ENCODE data around the gene UGT1A7. TPM values are rescaled to one million over a fixed set of nuclear protein-coding genes. Genes with fewer than 3 reads are reported as not detected.

UGT1A7 gene
- polyA plus RNA-seq, 1 donor from 2014 or later: not detected

DNA sequence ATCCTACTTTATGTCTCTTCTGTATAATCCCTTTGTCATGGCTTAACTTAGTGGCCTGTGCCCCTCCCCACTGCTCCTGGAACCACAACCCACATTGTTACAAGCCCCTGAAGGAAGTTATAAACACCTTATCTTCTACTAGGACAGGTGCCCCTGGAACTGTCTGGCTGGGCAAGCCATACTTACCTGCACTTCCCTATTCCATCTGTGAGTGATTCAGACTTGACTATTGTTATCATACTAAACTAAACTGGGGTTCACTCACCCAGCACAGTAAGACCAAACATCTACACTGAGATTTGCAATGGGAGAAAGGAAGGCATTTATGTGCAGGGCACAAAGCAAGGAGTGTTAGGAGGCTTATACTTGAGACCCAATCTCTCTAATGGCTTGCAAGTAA is 7.3 kb downstream of the UGT1A7 start:
- no peaks in the 10 kb centered on the region for H3K36me3 ChIP-seq (ENCODE audit: insufficient read depth, low read length)
- H3K4me2 ChIP-seq (ENCODE audit: low read length): no peak overlapping the region
- no peaks in the 10 kb centered on the region for H3K9me3 ChIP-seq (ENCODE audit: low read length)
- no peak overlapping the region for H3K9ac ChIP-seq (ENCODE audit: low read length)
- no peaks in the 10 kb centered on the region for H3F3A ChIP-seq (ENCODE audit: insufficient read depth, low read length, poor library complexity, severe bottlenecking)
- no peaks in the 10 kb centered on the region for H3K9me2 ChIP-seq (ENCODE audit: insufficient read depth, low read length)
- TF ChIP-seq, protein P1, sequence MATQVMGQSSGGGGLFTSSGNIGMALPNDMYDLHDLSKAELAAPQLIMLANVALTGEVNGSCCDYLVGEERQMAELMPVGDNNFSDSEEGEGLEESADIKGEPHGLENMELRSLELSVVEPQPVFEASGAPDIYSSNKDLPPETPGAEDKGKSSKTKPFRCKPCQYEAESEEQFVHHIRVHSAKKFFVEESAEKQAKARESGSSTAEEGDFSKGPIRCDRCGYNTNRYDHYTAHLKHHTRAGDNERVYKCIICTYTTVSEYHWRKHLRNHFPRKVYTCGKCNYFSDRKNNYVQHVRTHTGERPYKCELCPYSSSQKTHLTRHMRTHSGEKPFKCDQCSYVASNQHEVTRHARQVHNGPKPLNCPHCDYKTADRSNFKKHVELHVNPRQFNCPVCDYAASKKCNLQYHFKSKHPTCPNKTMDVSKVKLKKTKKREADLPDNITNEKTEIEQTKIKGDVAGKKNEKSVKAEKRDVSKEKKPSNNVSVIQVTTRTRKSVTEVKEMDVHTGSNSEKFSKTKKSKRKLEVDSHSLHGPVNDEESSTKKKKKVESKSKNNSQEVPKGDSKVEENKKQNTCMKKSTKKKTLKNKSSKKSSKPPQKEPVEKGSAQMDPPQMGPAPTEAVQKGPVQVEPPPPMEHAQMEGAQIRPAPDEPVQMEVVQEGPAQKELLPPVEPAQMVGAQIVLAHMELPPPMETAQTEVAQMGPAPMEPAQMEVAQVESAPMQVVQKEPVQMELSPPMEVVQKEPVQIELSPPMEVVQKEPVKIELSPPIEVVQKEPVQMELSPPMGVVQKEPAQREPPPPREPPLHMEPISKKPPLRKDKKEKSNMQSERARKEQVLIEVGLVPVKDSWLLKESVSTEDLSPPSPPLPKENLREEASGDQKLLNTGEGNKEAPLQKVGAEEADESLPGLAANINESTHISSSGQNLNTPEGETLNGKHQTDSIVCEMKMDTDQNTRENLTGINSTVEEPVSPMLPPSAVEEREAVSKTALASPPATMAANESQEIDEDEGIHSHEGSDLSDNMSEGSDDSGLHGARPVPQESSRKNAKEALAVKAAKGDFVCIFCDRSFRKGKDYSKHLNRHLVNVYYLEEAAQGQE (IDR thresholded peaks at IDR 0.05; ENCODE audit: borderline replicate concordance): no peak
- no peak for TF ChIP-seq POLR2AphosphoS5 (IDR thresholded peaks at IDR 0.05)
- TF ChIP-seq MXI1 (conservative IDR thresholded peaks at IDR 0.05; ENCODE audit: poor library complexity, severe bottlenecking): no peak
- no peak for TF ChIP-seq EZH2 (IDR thresholded peaks at IDR 0.05; ENCODE audit: borderline replicate concordance, insufficient read depth, low read length, poor library complexity, severe bottlenecking)
- TF ChIP-seq RAD21 (conservative IDR thresholded peaks at IDR 0.05): no peak
- TF ChIP-seq SMC3 (conservative IDR thresholded peaks at IDR 0.05; ENCODE audit: poor library complexity): no peak
- TF ChIP-seq, protein P2, sequence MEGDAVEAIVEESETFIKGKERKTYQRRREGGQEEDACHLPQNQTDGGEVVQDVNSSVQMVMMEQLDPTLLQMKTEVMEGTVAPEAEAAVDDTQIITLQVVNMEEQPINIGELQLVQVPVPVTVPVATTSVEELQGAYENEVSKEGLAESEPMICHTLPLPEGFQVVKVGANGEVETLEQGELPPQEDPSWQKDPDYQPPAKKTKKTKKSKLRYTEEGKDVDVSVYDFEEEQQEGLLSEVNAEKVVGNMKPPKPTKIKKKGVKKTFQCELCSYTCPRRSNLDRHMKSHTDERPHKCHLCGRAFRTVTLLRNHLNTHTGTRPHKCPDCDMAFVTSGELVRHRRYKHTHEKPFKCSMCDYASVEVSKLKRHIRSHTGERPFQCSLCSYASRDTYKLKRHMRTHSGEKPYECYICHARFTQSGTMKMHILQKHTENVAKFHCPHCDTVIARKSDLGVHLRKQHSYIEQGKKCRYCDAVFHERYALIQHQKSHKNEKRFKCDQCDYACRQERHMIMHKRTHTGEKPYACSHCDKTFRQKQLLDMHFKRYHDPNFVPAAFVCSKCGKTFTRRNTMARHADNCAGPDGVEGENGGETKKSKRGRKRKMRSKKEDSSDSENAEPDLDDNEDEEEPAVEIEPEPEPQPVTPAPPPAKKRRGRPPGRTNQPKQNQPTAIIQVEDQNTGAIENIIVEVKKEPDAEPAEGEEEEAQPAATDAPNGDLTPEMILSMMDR (IDR thresholded peaks at IDR 0.05; ENCODE audit: poor library complexity, severe bottlenecking): no peak
- TF ChIP-seq EP300 (conservative IDR thresholded peaks at IDR 0.05; ENCODE audit: poor library complexity, severe bottlenecking): no peak
- no peak for TF ChIP-seq TAF1 (IDR thresholded peaks at IDR 0.05; ENCODE audit: low read depth)
- no peaks in the 10 kb centered on the region for H3K27me3 ChIP-seq (ENCODE audit: insufficient read depth, low read depth, low read length)
- no peak overlapping the region for H3K27ac ChIP-seq (ENCODE audit: low read length)
- H2AFZ ChIP-seq (ENCODE audit: low read depth, low read length): no peak overlapping the region
- no peaks in the 10 kb centered on the region for H4K20me1 ChIP-seq (ENCODE audit: insufficient read depth)
- no peak overlapping the region for H3K4me3 ChIP-seq (ENCODE audit: low read length)
- no peaks in the 10 kb centered on the region for H3K79me2 ChIP-seq (replicated peaks; ENCODE audit: insufficient read depth, low read length)

DNA sequence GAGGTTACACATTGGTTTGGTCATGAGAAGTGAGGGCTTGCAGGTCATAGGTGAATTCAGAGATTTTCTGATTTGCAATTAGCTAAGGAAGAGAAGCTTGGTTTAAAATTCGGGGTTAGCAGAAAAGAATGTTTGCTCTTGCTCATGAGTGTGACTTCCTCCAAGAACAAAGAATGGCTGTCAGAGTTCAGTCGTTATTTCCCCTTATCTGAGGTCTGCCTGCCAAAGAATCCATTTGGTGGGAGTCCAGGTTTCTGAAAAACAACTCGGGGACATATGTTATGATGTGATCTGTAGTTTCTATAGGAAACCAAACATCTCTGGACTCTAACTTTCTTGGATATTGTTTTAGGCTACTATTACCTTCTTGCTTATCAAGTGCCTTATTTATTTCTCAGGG is 7.8 kb downstream of the UGT1A7 start:
- no peaks in the 10 kb centered on the region for H3K79me2 ChIP-seq (replicated peaks; ENCODE audit: insufficient read depth, low read length)
- no peaks in the 10 kb centered on the region for H3K36me3 ChIP-seq (ENCODE audit: insufficient read depth, low read length)
- no peak overlapping the region for H3K4me3 ChIP-seq (ENCODE audit: low read length)
- no peaks in the 10 kb centered on the region for H3K9me2 ChIP-seq (ENCODE audit: insufficient read depth, low read length)
- no peaks in the 10 kb centered on the region for H4K20me1 ChIP-seq (ENCODE audit: insufficient read depth)
- no peak overlapping the region for H3K4me2 ChIP-seq (ENCODE audit: low read length)
- H3K27me3 ChIP-seq (ENCODE audit: insufficient read depth, low read depth, low read length): no peaks in the 10 kb centered on the region
- H2AFZ ChIP-seq (ENCODE audit: low read depth, low read length): no peak overlapping the region
- H3K9ac ChIP-seq (ENCODE audit: low read length): no peak overlapping the region
- H3F3A ChIP-seq (ENCODE audit: insufficient read depth, low read length, poor library complexity, severe bottlenecking): no peaks in the 10 kb centered on the region
- no peak overlapping the region for H3K27ac ChIP-seq (ENCODE audit: low read length)
- no peaks in the 10 kb centered on the region for H3K9me3 ChIP-seq (ENCODE audit: low read length)
- TF ChIP-seq TAF1 (IDR thresholded peaks at IDR 0.05; ENCODE audit: low read depth) (no peak), SMC3 (conservative IDR thresholded peaks at IDR 0.05; ENCODE audit: poor library complexity) (no peak), MXI1 (conservative IDR thresholded peaks at IDR 0.05; ENCODE audit: poor library complexity, severe bottlenecking) (no peak), EP300 (conservative IDR thresholded peaks at IDR 0.05; ENCODE audit: poor library complexity, severe bottlenecking) (no peak), POLR2AphosphoS5 (IDR thresholded peaks at IDR 0.05) (no peak), EZH2 (IDR thresholded peaks at IDR 0.05; ENCODE audit: borderline replicate concordance, insufficient read depth, low read length, poor library complexity, severe bottlenecking) (no peak), RAD21 (conservative IDR thresholded peaks at IDR 0.05) (no peak)
- TF ChIP-seq, protein P2 (IDR thresholded peaks at IDR 0.05; ENCODE audit: poor library complexity, severe bottlenecking): no peak
- TF ChIP-seq, protein P1 (IDR thresholded peaks at IDR 0.05; ENCODE audit: borderline replicate concordance): no peak
